Measurements from ENCODE around the gene MICU1. TPM values are rescaled to one million over a fixed set of nuclear protein-coding genes. Genes with fewer than 3 reads are reported as not detected.

The MICU1 gene
- total RNA-seq, 1 experiment from 2014 or later, result 39.4 TPM

GRCh38 chr10:72331575-72332422 is 294.1 kb downstream of the MICU1 start (continued):
- TF ChIP-seq REST (IDR thresholded peaks at IDR 0.05; ENCODE audit: low read depth) (no peak), CTCF (IDR thresholded peaks at IDR 0.05 in 2 of 3, conservative IDR thresholded peaks at IDR 0.05 in 1 of 3; ENCODE audit: borderline replicate concordance in 1 of 3, insufficient read depth in 1 of 3, low read depth in 2 of 3, low read length in 2 of 3) (peak in 2 of 3 experiments; percentile 38 to 50; a peak in 3 of 6 replicates), ATF3 (IDR thresholded peaks at IDR 0.05) (no peak), ZNF274 (IDR thresholded peaks at IDR 0.05; ENCODE audit: low read depth, low read length) (no peak), SIN3A (IDR thresholded peaks at IDR 0.05; ENCODE audit: low read depth) (no peak), ELF1 (IDR thresholded peaks at IDR 0.05; ENCODE audit: borderline replicate concordance, low read depth) (no peak), SP1 (IDR thresholded peaks at IDR 0.05; ENCODE audit: low read depth) (no peak), FOSL1 (IDR thresholded peaks at IDR 0.05; ENCODE audit: low read depth) (no peak), CBX3 (IDR thresholded peaks at IDR 0.05; ENCODE audit: low read depth) (no peak), ZFX (IDR thresholded peaks at IDR 0.05) (no peak), SRF (IDR thresholded peaks at IDR 0.05; ENCODE audit: low read depth) (no peak), POLR2A (IDR thresholded peaks at IDR 0.05; ENCODE audit: borderline replicate concordance, extremely low read depth, insufficient read depth, insufficient read length) (peak; percentile 36)

Data from HCT116 (cell line).